K562 (cell line): ENCODE results near the gene DNAAF1. TPM values are rescaled to one million over a fixed set of nuclear protein-coding genes. Genes with fewer than 3 reads are reported as not detected.

Source experiments
- ATAC-seq: fragments of 200-7000 bp; cut with Tn5 transposase; 3 replicates; pipeline ENCODE4 v1.9.1; 2020; ENCODE audit warnings: moderate library complexity
- BruUV-seq: library from RNA; stranded (reverse); fragments of 400-500 nt; replicated peaks from 2 replicates; lab custom pipeline; 2021; lab: Mats Ljungman, UMichigan
- CTCF ChIA-PET: fragments of 300-600 bp; formaldehyde crosslinking; extraction: SDS; loops from one replicate; lab custom pipeline; 2021; ENCODE audit warnings: low intra/inter-chr PET ratio; lab: Yijun Ruan, JAX
- POLR2A ChIA-PET: fragments of 300-600, 350-650 bp; sonication (Branson Sonifier 250); formaldehyde crosslinking; extraction: SDS; loops from one replicate; lab custom pipeline; 2021; ENCODE audit warnings: antibody characterized with exemption, inconsistent platforms; lab: Yijun Ruan, JAX
- DNase-seq, 4 experiments: peaks; one replicate each; pipeline versions ENCODE4 v3.0.0 to v3.0.0-alpha.2; 2011 to 2018; ENCODE audit warnings: low spot score in 3 of 4, mixed read lengths in 3 of 4; ENCODE audit errors: extremely low read depth in 1 of 4
- FAIRE-seq: peaks from 2 replicates; lab custom pipeline; 2011; peaks lifted over from hg19 to GRCh38; lab: Jason Lieb, UNC
- H2AFZ ChIP-seq: 2 replicates; pipeline ENCODE4 v1.6.0; 2011; ENCODE audit warnings: low read depth, low read length, control low read depth, inconsistent platforms
- H3K27ac ChIP-seq: fragments of 200-600 bp; 3 replicates; pipeline ENCODE4 v1.8.0; 2011; ENCODE audit warnings: low read depth, mild to moderate bottlenecking, control low read depth, inconsistent platforms, low read length, moderate library complexity, mixed read lengths; ENCODE audit errors: extremely low read depth
- H3K27me3 ChIP-seq, 2 experiments: fragments of 300-600 bp in 1 of 2; 2 replicates in 1 of 2; 3 replicates in 1 of 2; pipeline versions ENCODE4 v1.6.0 to v1.8.0; 2011; ENCODE audit warnings: inconsistent platforms in 2 of 2, low read length in 2 of 2, mild to moderate bottlenecking in 1 of 2, mixed read lengths in 1 of 2, moderate library complexity in 1 of 2; ENCODE audit not compliant: control insufficient read depth in 2 of 2, insufficient read depth in 2 of 2
- H3K36me3 ChIP-seq: fragments of 300-600 bp; 3 replicates; pipeline ENCODE4 v1.8.0; 2011; ENCODE audit warnings: mild to moderate bottlenecking, low read length, inconsistent platforms; ENCODE audit not compliant: control insufficient read depth, insufficient read depth
- H3K4me1 ChIP-seq, 2 experiments: fragments of 200-600 bp in 1 of 2; replicated peaks in 1 of 2; 2 replicates in 1 of 2; 3 replicates in 1 of 2; pipeline versions ENCODE4 v1.5.1 to v1.8.0; 2011; ENCODE audit warnings: inconsistent platforms in 2 of 2, low read length in 2 of 2, mild to moderate bottlenecking in 1 of 2, mixed read lengths in 1 of 2, moderate library complexity in 1 of 2; ENCODE audit not compliant: control insufficient read depth in 2 of 2, insufficient read depth in 2 of 2
- H3K4me2 ChIP-seq: 2 replicates; pipeline ENCODE4 v1.6.1; 2011; ENCODE audit warnings: low read length, control low read depth, inconsistent platforms, mixed read lengths; ENCODE audit not compliant: insufficient read depth
- H3K4me3 ChIP-seq: fragments of 200-600 bp; sonication (generic), shearing (Covaris generic); 2 replicates; pipeline ENCODE4 v1.5.1; 2016; ENCODE audit warnings: control low read depth, inconsistent platforms
- H3K79me2 ChIP-seq: fragments of 200-600 bp; 3 replicates; pipeline ENCODE4 v1.8.0; 2011; ENCODE audit warnings: low read length, inconsistent platforms; ENCODE audit not compliant: control insufficient read depth, insufficient read depth
- H3K9ac ChIP-seq, 2 experiments: 2 replicates each; pipeline versions ENCODE4 v1.6.0 to v1.6.1; 2011; ENCODE audit warnings: low read depth in 2 of 2, low read length in 2 of 2, control low read depth in 1 of 2, inconsistent platforms in 1 of 2, mild to moderate bottlenecking in 1 of 2, mixed read lengths in 1 of 2; ENCODE audit not compliant: insufficient read depth in 1 of 2
- H3K9me1 ChIP-seq: one replicate; pipeline ENCODE4 v1.6.0; 2011; ENCODE audit warnings: inconsistent platforms, mild to moderate bottlenecking, low read length, moderate library complexity; ENCODE audit not compliant: control insufficient read depth, insufficient read depth
- H3K9me3 ChIP-seq: replicated peaks from 2 replicates; pipeline ENCODE4 v1.5.1; 2011; ENCODE audit warnings: low read depth, low read length, inconsistent platforms; ENCODE audit not compliant: control insufficient read depth, insufficient read depth
- H4K20me1 ChIP-seq: replicated peaks from 2 replicates; pipeline ENCODE4 v1.6.1; 2011; ENCODE audit warnings: low read length, inconsistent platforms, mixed read lengths; ENCODE audit not compliant: control insufficient read depth, insufficient read depth
- EHMT2 ChIP-seq: fragments of 450-650 bp; IDR thresholded peaks from 2 replicates; pipeline ENCODE4 v1.6.1; 2018; ENCODE audit warnings: antibody characterized with exemption
- ELF1 ChIP-seq: fragments of 200-800 bp; sonication (Bioruptor generic); IDR thresholded peaks from 2 replicates; pipeline ENCODE4 v1.6.1; 2016; ENCODE audit warnings: missing genetic modification characterization, missing compliant biosample characterization
- EP400 ChIP-seq: fragments of 450-650 bp; IDR thresholded peaks from 2 replicates; pipeline ENCODE4 v1.6.1; 2017; ENCODE audit warnings: antibody characterized with exemption, mild to moderate bottlenecking, moderate library complexity
- GTF2E2 ChIP-seq: fragments of 200-800 bp; sonication (Bioruptor generic); IDR thresholded peaks from 2 replicates; pipeline ENCODE4 v1.6.1; 2016; ENCODE audit warnings: missing genetic modification characterization, missing compliant biosample characterization
- HDAC8 ChIP-seq: fragments of 450-650 bp; IDR thresholded peaks from 2 replicates; pipeline ENCODE4 v1.6.1; 2016; ENCODE audit warnings: mild to moderate bottlenecking, missing genetic modification characterization, moderate library complexity, missing compliant biosample characterization
- LEF1 ChIP-seq: fragments of 450-650 bp; IDR thresholded peaks from 2 replicates; pipeline ENCODE4 v1.6.1; 2016; ENCODE audit warnings: mild to moderate bottlenecking
- MAZ ChIP-seq, 2 experiments: fragments of 450-650 bp in 1 of 2; sonication (generic) in 1 of 2; formaldehyde crosslinking; IDR thresholded peaks in 1 of 2; conservative IDR thresholded peaks in 1 of 2; 2 replicates each; pipeline versions ENCODE4 v1.4.0 to v1.5.0; 2020; ENCODE audit warnings: mild to moderate bottlenecking in 1 of 2, missing genetic modification reagents in 1 of 2
- NFATC3 ChIP-seq: fragments of 450-650 bp; IDR thresholded peaks from 2 replicates; pipeline ENCODE4 v1.6.1; 2017; ENCODE audit warnings: mild to moderate bottlenecking
- NFXL1 ChIP-seq: fragments of 450-650 bp; formaldehyde crosslinking; IDR thresholded peaks from 2 replicates; pipeline ENCODE4 v1.4.0; 2021; ENCODE audit warnings: mild to moderate bottlenecking
- RB1 ChIP-seq: fragments of 450-650 bp; IDR thresholded peaks from 2 replicates; pipeline ENCODE4 v1.6.1; 2017; ENCODE audit warnings: low read depth, mild to moderate bottlenecking
- SMAD3 ChIP-seq: fragments of 450-650 bp; formaldehyde crosslinking; conservative IDR thresholded peaks from 2 replicates; pipeline ENCODE4 v1.4.0; 2020; ENCODE audit warnings: mild to moderate bottlenecking
- SMC3 ChIP-seq: conservative IDR thresholded peaks from 2 replicates; pipeline ENCODE4 v1.6.1; 2011; ENCODE audit warnings: low read depth, low read length, improper control_type of control experiment; ENCODE audit not compliant: insufficient read depth
- STAT5B ChIP-seq: fragments of 250-450 bp; sonication (Bioruptor Pico); IDR thresholded peaks from 2 replicates; pipeline ENCODE4 v1.8.0; 2021; ENCODE audit warnings: mild to moderate bottlenecking, inconsistent platforms
- TEAD1 ChIP-seq, 2 experiments: fragments of 450-650 bp in 1 of 2; sonication (generic) in 1 of 2; formaldehyde crosslinking; IDR thresholded peaks; 2 replicates each; pipeline versions ENCODE4 v1.4.0 to v1.8.0; 2020 to 2022; ENCODE audit warnings: mild to moderate bottlenecking in 2 of 2, missing genetic modification reagents in 1 of 2
- ZNF134 ChIP-seq: fragments of 250-450 bp; sonication (Bioruptor Pico); conservative IDR thresholded peaks from 2 replicates; pipeline ENCODE4 v1.4.0; 2020
- ZNF212 ChIP-seq: fragments of 450-650 bp; formaldehyde crosslinking; IDR thresholded peaks from 2 replicates; pipeline ENCODE4 v1.4.0; 2020; ENCODE audit warnings: mild to moderate bottlenecking
- ZNF3 ChIP-seq: fragments of 250-450 bp; sonication (Bioruptor Pico); IDR thresholded peaks from 2 replicates; pipeline ENCODE4 v1.5.0; 2021; ENCODE audit warnings: mild to moderate bottlenecking, moderate library complexity
- ZNF778 ChIP-seq: fragments of 450-650 bp; formaldehyde crosslinking; IDR thresholded peaks from 2 replicates; pipeline ENCODE4 v1.4.0; 2020; ENCODE audit warnings: mild to moderate bottlenecking, moderate library complexity
- ZNF79 ChIP-seq: fragments of 250-450 bp; sonication (Bioruptor Pico); IDR thresholded peaks from 2 replicates; pipeline ENCODE4 v1.4.0; 2020; ENCODE audit warnings: low read depth, mild to moderate bottlenecking, moderate library complexity
- ZSCAN32 ChIP-seq: fragments of 450-650 bp; formaldehyde crosslinking; IDR thresholded peaks from 2 replicates; pipeline ENCODE4 v1.4.0; 2020; ENCODE audit warnings: mild to moderate bottlenecking, moderate library complexity
- WGBS: fragments of 100-300 bp; shearing (Covaris generic); methylation state at CpG from one replicate; pipeline ENCODE4 v1.1.6; 2016; ENCODE audit warnings: low coverage, mixed read lengths; ENCODE audit not compliant: insufficient coverage; ENCODE audit errors: missing lambda C conversion rate; 5-methylcytosine and 5-hydroxymethylcytosine counted together
- in situ Hi-C: fragments of 300-500 bp; cut with MboI; formaldehyde crosslinking; loops from 4 replicates; pipeline ENCODE4 v1.15.0; 2018; ENCODE audit warnings: inconsistent platforms, mixed read lengths
- intact Hi-C: fragments of 100-400 bp; cut with micrococcal nuclease; formaldehyde crosslinking; loops from 2 replicates; pipeline ENCODE4 v1.14.2; 2022
- polyA plus RNA-seq, 8 experiments: library from polyadenylated mRNA; depleted of rRNA in 4 of 8; stranded (reverse) in 5 of 8; unstranded in 3 of 8; fragments of >200 nt; fragmentation: Nextera tagmentation in 2 of 8; fragmentation: Illumina TruSeq in 1 of 8; extraction: Ambion mirVana in 2 of 8; extraction: Trizol in 1 of 8; gene quantifications; 2 replicates each; pipeline versions ENCODE4 v1.2.1 to v1.2.3, GENCODE V29; 2011 to 2014; ENCODE audit warnings: inconsistent platforms in 1 of 8, missing spikeins in 1 of 8
- total RNA-seq, 7 experiments: library from RNA; depleted of rRNA in 6 of 7; stranded (reverse); fragments of >200 nt in 6 of 7; fragmentation: Illumina TruSeq in 2 of 7; extraction: Trizol in 2 of 7; gene quantifications; 2 replicates each; pipeline versions ENCODE4 v1.2.1 to v1.2.3, GENCODE V29; 2011 to 2021; ENCODE audit warnings: low replicate concordance in 1 of 7
- TF ChIP-seq, protein P1 (sequence below): fragments of 450-650 bp; IDR thresholded peaks from 2 replicates; pipeline ENCODE4 v1.6.1; 2016; ENCODE audit warnings: antibody characterized with exemption

Gene DNAAF1
- total and polyA plus RNA-seq, 9 of the 15 experiments (the other 6 are each of a cell fraction or from before 2014, with no cell fraction given), result 0.01 TPM; not detected in 8

DNA sequence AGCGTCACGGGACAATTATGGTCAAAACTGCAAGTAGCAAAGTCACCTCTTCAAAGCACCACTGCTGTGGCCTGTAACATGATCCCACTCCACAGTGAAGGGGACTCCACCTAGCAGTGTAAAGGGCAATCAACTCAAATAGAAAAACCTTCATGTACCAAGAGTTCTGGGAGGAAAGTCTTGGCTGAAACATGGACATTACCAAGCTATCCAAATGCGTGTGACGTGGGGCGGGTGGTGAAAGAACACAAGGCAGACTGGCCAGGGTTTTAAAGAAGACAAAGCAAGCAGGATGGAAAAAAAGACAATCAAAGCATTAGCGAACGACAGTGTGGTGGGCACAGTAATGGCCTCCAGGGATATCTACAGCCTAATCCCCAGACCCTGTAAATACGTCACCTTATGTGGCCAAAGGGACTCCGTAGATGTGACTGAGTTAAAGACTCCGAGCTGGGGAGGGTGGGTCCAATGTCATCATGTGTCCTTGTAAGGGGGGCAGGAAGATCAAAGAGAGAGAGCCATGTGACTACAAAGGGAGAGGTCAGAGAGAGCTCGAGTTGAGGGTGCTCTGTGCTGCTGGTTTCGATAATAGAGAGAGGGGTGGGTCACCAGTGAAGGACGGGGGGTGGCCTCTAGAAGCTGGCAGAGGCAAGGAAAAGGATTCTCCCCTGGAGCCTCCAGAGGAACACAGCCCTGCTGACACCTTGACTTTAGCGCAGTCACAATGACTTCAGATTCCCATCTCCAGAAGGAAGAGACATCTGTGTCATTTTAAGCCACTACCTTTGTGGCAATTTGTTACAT is 6.1 kb upstream of the DNAAF1 start:
- POLR2A ChIA-PET, result interaction anchor here (0.5 to 9.6 kb wide), 12 partner anchors 11 to 182 kb away, joined by 3 to 145 read pairs (median 4); partner anchors contain the start of genes MBTPS1 and TAF1C
- CTCF ChIA-PET, result interaction anchor here (0.5 kb wide), 1 partner anchor 169 kb away, joined by 3 read pairs; no protein-coding TSS in a partner anchor
- H3K4me2 ChIP-seq, result peak overlapping the region; percentile 91
- TF ChIP-seq ZNF79 (CRISPR knock-in tag) (no peak), ZNF778 (CRISPR knock-in tag) (no peak), EP400 (peak; percentile 82), GTF2E2 (tag) (peak; percentile 95), ZNF3 (CRISPR knock-in tag) (no peak), ELF1 (tag) (peak; percentile 46; the same call in 1 of the 2 replicates), MAZ (CRISPR knock-in tag; conservative IDR thresholded peaks at IDR 0.05 in 1 of 2, IDR thresholded peaks at IDR 0.05 in 1 of 2) (peak; percentile 68 to 73), ZNF212 (CRISPR knock-in tag) (0 out of 2 replicates have a peak, but pooled peaks have one; percentile 69), ZSCAN32 (peak; percentile 69), EHMT2 (no peak; the same call in 1 of the 2 replicates), STAT5B (CRISPR knock-in tag) (no peak), LEF1 (peak; percentile 98), SMC3 (no peak), RB1 (no peak), HDAC8 (tag) (peak; percentile 86), NFATC3 (peak; percentile 16; the same call in 1 of the 2 replicates), SMAD3 (CRISPR knock-in tag) (peak; percentile 5; the same call in 1 of the 2 replicates), TEAD1 (CRISPR knock-in tag; IDR thresholded peaks at IDR 0.05) (no peak), NFXL1 (CRISPR knock-in tag) (0 out of 2 replicates have a peak, but pooled peaks have one; percentile 59), ZNF134 (CRISPR knock-in tag) (no peak)
- TF ChIP-seq, protein P1, sequence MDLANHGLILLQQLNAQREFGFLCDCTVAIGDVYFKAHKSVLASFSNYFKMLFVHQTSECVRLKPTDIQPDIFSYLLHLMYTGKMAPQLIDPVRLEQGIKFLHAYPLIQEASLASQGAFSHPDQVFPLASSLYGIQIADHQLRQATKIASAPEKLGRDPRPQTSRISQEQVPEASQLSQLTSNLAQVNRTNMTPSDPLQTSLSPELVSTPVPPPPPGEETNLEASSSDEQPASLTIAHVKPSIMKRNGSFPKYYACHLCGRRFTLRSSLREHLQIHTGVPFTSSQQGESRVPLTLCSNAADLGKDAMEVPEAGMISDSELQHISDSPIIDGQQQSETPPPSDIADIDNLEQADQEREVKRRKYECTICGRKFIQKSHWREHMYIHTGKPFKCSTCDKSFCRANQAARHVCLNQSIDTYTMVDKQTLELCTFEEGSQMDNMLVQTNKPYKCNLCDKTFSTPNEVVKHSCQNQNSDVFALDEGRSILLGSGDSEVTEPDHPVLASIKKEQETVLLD, result peak; percentile 51; the same call in 1 of the 2 replicates

More for the DNA sequence above, 6.1 kb upstream of the DNAAF1 start:
- H3K36me3 ChIP-seq, result peaks cover 3% of the 10 kb centered on the region; the same call in 1 of the 3 replicates
- no peaks in the 10 kb centered on the region for H4K20me1 ChIP-seq
- H3K27ac ChIP-seq, result peak overlapping the region; percentile 97
- peak; percentile 96 for FAIRE-seq
- no peaks in the 10 kb centered on the region for H3K27me3 ChIP-seq
- intact Hi-C loops, result loop anchor here (1.0 kb wide), 1 partner anchor 23 kb away; the partner anchor contains the start of gene MBTPS1
- peak overlapping the region; percentile 91 for H2AFZ ChIP-seq
- BruUV-seq, result TSS peak; percentile 13
- peak; percentile 87 for ATAC-seq
- H3K79me2 ChIP-seq, result peaks cover 63% of the 10 kb centered on the region
- H3K9me3 ChIP-seq, result no peaks in the 10 kb centered on the region
- H3K9me1 ChIP-seq, result no peaks in the 10 kb centered on the region
- peak; percentile 63 to 92 (median 76) for DNase-seq
- peak overlapping the region; percentile 15; the same call in 1 of the 2 replicates for H3K4me3 ChIP-seq
- 4% methylated on average over 14 of the region's 14 CpGs for WGBS
- peak overlapping the region; percentile 68 to 90; a peak in 3 of 4 replicates for H3K9ac ChIP-seq
- in situ Hi-C loops, result no loop called here
- H3K4me1 ChIP-seq, result peaks cover 28 to 32% of the 10 kb centered on the region in 2 experiments
